Ishikawa (cell line): Measurements from ENCODE around the gene PDZD8.

Experiments used
- CEBPB ChIP-seq: IDR thresholded peaks from 2 replicates; pipeline ENCODE4 v1.6.1; 2012
- CREB1 ChIP-seq: IDR thresholded peaks from 2 replicates; pipeline ENCODE4 v1.6.1; 2012; ENCODE audit warnings: low read depth
- EGR1 ChIP-seq: IDR thresholded peaks from 2 replicates; pipeline ENCODE4 v1.6.1; 2012
- EP300 ChIP-seq: IDR thresholded peaks from 2 replicates; pipeline ENCODE4 v1.6.1; 2012; ENCODE audit warnings: borderline replicate concordance
- FOXM1 ChIP-seq: IDR thresholded peaks from 2 replicates; pipeline ENCODE4 v1.6.1; 2012; ENCODE audit warnings: low read depth, borderline replicate concordance
- MAX ChIP-seq: IDR thresholded peaks from 2 replicates; pipeline ENCODE4 v1.6.1; 2012
- NFIC ChIP-seq: IDR thresholded peaks from 2 replicates; pipeline ENCODE4 v1.6.1; 2012
- RAD21 ChIP-seq: IDR thresholded peaks from 2 replicates; pipeline ENCODE4 v1.6.1; 2012; ENCODE audit warnings: low read depth
- TAF1 ChIP-seq: IDR thresholded peaks from 2 replicates; pipeline ENCODE4 v1.6.1; 2012; ENCODE audit warnings: low read depth, mild to moderate bottlenecking
- TCF12 ChIP-seq: IDR thresholded peaks from 2 replicates; pipeline ENCODE4 v1.6.1; 2012; ENCODE audit warnings: low read depth
- TEAD4 ChIP-seq: IDR thresholded peaks from 2 replicates; pipeline ENCODE4 v1.6.1; 2012
- YY1 ChIP-seq: IDR thresholded peaks from 2 replicates; pipeline ENCODE4 v1.6.1; 2012; ENCODE audit warnings: low read depth
- ZBTB7A ChIP-seq: IDR thresholded peaks from 2 replicates; pipeline ENCODE4 v1.6.1; 2012; ENCODE audit warnings: low read depth
- TF ChIP-seq, protein P1 (sequence below): IDR thresholded peaks from 2 replicates; pipeline ENCODE4 v1.6.1; 2012; ENCODE audit warnings: low read depth, mild to moderate bottlenecking
- TF ChIP-seq, protein P2 (sequence below): IDR thresholded peaks from 2 replicates; pipeline ENCODE4 v1.6.1; 2012

The PDZD8 gene

GRCh38 chr10:117294735-117295134, 80.5 kb downstream of the PDZD8 start:
- TF ChIP-seq, protein P1, sequence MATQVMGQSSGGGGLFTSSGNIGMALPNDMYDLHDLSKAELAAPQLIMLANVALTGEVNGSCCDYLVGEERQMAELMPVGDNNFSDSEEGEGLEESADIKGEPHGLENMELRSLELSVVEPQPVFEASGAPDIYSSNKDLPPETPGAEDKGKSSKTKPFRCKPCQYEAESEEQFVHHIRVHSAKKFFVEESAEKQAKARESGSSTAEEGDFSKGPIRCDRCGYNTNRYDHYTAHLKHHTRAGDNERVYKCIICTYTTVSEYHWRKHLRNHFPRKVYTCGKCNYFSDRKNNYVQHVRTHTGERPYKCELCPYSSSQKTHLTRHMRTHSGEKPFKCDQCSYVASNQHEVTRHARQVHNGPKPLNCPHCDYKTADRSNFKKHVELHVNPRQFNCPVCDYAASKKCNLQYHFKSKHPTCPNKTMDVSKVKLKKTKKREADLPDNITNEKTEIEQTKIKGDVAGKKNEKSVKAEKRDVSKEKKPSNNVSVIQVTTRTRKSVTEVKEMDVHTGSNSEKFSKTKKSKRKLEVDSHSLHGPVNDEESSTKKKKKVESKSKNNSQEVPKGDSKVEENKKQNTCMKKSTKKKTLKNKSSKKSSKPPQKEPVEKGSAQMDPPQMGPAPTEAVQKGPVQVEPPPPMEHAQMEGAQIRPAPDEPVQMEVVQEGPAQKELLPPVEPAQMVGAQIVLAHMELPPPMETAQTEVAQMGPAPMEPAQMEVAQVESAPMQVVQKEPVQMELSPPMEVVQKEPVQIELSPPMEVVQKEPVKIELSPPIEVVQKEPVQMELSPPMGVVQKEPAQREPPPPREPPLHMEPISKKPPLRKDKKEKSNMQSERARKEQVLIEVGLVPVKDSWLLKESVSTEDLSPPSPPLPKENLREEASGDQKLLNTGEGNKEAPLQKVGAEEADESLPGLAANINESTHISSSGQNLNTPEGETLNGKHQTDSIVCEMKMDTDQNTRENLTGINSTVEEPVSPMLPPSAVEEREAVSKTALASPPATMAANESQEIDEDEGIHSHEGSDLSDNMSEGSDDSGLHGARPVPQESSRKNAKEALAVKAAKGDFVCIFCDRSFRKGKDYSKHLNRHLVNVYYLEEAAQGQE = no peak
- TF ChIP-seq, protein P2, sequence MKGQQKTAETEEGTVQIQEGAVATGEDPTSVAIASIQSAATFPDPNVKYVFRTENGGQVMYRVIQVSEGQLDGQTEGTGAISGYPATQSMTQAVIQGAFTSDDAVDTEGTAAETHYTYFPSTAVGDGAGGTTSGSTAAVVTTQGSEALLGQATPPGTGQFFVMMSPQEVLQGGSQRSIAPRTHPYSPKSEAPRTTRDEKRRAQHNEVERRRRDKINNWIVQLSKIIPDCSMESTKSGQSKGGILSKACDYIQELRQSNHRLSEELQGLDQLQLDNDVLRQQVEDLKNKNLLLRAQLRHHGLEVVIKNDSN = no peak
- TF ChIP-seq EP300 = no peak
- TF ChIP-seq ZBTB7A = no peak
- no peak for TF ChIP-seq MAX
- TF ChIP-seq YY1 = no peak
- TF ChIP-seq TCF12 = no peak

- no peak for TF ChIP-seq EP300
- TF ChIP-seq YY1 = no peak
- no peak for TF ChIP-seq MAX
- TF ChIP-seq, protein P1 = no peak
Measured at GRCh38 chr10:117294039-117294645, 81.1 kb downstream of the PDZD8 start.

GRCh38 chr10:117284716-117285494, 90.3 kb downstream of the PDZD8 start:
- TF ChIP-seq MAX = no peak

- no peak for TF ChIP-seq TCF12
- TF ChIP-seq TEAD4 = no peak
Measured at GRCh38 chr10:117277675-117278074, 97.6 kb downstream of the PDZD8 start.

DNA sequence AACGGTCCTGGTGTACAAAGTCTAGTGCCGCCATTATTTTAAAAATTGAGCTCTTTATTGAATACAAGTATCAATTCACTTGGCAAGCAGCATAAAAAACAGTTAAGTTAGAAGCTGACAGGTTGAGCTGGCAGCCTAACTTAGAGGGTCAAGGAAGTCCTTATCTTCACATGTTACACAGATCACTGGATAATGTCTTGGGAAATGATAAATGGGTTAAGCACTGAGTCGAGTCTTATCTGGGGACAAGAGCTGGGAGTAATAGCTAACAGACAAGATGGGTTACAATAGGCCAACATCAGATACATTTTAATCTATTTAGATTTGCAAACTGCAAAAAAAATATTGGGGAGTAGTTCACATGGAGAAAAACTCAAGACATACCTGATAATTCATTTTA, 100.1 kb downstream of the PDZD8 start:
- TF ChIP-seq TEAD4 (no peak), EP300 (no peak), ZBTB7A (no peak), CEBPB (no peak), NFIC (no peak), MAX (no peak), EGR1 (no peak), TAF1 (no peak), FOXM1 (no peak), YY1 (no peak), RAD21 (no peak), CREB1 (no peak), TCF12 (no peak)
- TF ChIP-seq, protein P1 = no peak
- TF ChIP-seq, protein P2 = no peak
